Measurements from ENCODE around the gene DPP6. TPM values are rescaled to one million over a fixed set of nuclear protein-coding genes. Genes with fewer than 3 reads are reported as not detected.

The DPP6 gene
- total and polyA plus RNA-seq, 2 experiments from 2014 or later, result not detected

DNA sequence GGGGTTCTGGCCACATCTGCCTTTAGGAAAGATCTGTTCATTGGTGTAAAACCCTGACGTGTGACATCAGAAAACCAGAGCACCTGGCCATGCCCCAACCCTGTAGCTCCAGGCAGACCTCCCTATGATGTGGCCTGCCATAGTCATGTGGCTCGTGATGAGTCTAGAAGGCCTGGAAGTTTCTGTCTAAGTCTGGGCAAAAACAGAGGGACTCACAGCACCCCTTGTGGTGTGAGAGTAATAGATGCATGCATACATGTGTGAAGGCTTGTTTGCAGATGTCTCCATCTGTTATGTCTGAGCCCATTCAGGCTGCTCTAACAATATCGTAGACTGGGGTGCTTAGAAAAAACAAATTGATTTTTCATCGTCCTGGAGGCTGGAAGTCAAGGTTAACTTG is 641.5 kb downstream of the DPP6 start (continued):
- TF ChIP-seq, protein P1, sequence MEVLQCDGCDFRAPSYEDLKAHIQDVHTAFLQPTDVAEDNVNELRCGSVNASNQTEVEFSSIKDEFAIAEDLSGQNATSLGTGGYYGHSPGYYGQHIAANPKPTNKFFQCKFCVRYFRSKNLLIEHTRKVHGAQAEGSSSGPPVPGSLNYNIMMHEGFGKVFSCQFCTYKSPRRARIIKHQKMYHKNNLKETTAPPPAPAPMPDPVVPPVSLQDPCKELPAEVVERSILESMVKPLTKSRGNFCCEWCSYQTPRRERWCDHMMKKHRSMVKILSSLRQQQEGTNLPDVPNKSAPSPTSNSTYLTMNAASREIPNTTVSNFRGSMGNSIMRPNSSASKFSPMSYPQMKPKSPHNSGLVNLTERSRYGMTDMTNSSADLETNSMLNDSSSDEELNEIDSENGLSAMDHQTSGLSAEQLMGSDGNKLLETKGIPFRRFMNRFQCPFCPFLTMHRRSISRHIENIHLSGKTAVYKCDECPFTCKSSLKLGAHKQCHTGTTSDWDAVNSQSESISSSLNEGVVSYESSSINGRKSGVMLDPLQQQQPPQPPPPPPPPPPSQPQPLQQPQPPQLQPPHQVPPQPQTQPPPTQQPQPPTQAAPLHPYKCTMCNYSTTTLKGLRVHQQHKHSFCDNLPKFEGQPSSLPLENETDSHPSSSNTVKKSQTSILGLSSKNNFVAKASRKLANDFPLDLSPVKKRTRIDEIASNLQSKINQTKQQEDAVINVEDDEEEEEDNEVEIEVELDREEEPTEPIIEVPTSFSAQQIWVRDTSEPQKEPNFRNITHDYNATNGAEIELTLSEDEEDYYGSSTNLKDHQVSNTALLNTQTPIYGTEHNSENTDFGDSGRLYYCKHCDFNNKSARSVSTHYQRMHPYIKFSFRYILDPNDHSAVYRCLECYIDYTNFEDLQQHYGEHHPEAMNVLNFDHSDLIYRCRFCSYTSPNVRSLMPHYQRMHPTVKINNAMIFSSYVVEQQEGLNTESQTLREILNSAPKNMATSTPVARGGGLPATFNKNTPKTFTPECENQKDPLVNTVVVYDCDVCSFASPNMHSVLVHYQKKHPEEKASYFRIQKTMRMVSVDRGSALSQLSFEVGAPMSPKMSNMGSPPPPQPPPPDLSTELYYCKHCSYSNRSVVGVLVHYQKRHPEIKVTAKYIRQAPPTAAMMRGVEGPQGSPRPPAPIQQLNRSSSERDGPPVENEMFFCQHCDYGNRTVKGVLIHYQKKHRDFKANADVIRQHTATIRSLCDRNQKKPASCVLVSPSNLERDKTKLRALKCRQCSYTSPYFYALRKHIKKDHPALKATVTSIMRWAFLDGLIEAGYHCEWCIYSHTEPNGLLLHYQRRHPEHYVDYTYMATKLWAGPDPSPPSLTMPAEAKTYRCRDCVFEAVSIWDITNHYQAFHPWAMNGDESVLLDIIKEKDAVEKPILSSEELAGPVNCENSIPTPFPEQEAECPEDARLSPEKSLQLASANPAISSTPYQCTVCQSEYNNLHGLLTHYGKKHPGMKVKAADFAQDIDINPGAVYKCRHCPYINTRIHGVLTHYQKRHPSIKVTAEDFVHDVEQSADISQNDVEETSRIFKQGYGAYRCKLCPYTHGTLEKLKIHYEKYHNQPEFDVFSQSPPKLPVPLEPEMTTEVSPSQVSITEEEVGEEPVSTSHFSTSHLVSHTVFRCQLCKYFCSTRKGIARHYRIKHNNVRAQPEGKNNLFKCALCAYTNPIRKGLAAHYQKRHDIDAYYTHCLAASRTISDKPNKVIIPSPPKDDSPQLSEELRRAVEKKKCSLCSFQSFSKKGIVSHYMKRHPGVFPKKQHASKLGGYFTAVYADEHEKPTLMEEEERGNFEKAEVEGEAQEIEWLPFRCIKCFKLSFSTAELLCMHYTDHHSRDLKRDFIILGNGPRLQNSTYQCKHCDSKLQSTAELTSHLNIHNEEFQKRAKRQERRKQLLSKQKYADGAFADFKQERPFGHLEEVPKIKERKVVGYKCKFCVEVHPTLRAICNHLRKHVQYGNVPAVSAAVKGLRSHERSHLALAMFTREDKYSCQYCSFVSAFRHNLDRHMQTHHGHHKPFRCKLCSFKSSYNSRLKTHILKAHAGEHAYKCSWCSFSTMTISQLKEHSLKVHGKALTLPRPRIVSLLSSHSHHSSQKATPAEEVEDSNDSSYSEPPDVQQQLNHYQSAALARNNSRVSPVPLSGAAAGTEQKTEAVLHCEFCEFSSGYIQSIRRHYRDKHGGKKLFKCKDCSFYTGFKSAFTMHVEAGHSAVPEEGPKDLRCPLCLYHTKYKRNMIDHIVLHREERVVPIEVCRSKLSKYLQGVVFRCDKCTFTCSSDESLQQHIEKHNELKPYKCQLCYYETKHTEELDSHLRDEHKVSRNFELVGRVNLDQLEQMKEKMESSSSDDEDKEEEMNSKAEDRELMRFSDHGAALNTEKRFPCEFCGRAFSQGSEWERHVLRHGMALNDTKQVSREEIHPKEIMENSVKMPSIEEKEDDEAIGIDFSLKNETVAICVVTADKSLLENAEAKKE (CRISPR knock-in tag; IDR thresholded peaks at IDR 0.05), result no peak
- TF ChIP-seq ZNF331 (CRISPR knock-in tag; IDR thresholded peaks at IDR 0.05; ENCODE audit: low read depth), result no peak
- TF ChIP-seq, protein P2, sequence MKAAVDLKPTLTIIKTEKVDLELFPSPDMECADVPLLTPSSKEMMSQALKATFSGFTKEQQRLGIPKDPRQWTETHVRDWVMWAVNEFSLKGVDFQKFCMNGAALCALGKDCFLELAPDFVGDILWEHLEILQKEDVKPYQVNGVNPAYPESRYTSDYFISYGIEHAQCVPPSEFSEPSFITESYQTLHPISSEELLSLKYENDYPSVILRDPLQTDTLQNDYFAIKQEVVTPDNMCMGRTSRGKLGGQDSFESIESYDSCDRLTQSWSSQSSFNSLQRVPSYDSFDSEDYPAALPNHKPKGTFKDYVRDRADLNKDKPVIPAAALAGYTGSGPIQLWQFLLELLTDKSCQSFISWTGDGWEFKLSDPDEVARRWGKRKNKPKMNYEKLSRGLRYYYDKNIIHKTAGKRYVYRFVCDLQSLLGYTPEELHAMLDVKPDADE (IDR thresholded peaks at IDR 0.05), result no peak
- TF ChIP-seq EZH2phosphoT487 (IDR thresholded peaks at IDR 0.05; ENCODE audit: unreplicated experiment), result no peak
- no peak for TF ChIP-seq EZH2 (IDR thresholded peaks at IDR 0.05; ENCODE audit: low read depth, unreplicated experiment)
- no peak for TF ChIP-seq CREB1 (CRISPR knock-in tag; IDR thresholded peaks at IDR 0.05; ENCODE audit: low read depth)
- no peak for TF ChIP-seq STAT1 (IDR thresholded peaks at IDR 0.05; ENCODE audit: unreplicated experiment)
- TF ChIP-seq, protein P3, sequence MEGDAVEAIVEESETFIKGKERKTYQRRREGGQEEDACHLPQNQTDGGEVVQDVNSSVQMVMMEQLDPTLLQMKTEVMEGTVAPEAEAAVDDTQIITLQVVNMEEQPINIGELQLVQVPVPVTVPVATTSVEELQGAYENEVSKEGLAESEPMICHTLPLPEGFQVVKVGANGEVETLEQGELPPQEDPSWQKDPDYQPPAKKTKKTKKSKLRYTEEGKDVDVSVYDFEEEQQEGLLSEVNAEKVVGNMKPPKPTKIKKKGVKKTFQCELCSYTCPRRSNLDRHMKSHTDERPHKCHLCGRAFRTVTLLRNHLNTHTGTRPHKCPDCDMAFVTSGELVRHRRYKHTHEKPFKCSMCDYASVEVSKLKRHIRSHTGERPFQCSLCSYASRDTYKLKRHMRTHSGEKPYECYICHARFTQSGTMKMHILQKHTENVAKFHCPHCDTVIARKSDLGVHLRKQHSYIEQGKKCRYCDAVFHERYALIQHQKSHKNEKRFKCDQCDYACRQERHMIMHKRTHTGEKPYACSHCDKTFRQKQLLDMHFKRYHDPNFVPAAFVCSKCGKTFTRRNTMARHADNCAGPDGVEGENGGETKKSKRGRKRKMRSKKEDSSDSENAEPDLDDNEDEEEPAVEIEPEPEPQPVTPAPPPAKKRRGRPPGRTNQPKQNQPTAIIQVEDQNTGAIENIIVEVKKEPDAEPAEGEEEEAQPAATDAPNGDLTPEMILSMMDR (conservative IDR thresholded peaks at IDR 0.05; ENCODE audit: low read depth in 2 of 2), result no peak
- no peak for TF ChIP-seq ZNF114 (CRISPR knock-in tag; IDR thresholded peaks at IDR 0.05)
